Gastrocnemius medialis (tissue), 4 donors: ENCODE measurements around the gene PFKFB4.

Experiments
- POLR2A ChIP-seq, 2 donors: fragments of 450-650 bp; IDR thresholded peaks; one replicate each; pipeline ENCODE4 v1.6.1; 2017; ENCODE audit warnings: antibody characterized with exemption in 2 of 2, mild to moderate bottlenecking in 2 of 2, moderate library complexity in 2 of 2
- TF ChIP-seq, protein P1 (sequence below), 5 experiments: fragments of 450-650 bp in 3 of 5; fragments of 200-600 bp in 2 of 5; sonication (generic) in 2 of 5; IDR thresholded peaks in 4 of 5; conservative IDR thresholded peaks in 1 of 5; 1 replicate in 4 of 5; 2 replicates in 1 of 5; pipeline ENCODE4 v1.5.1; 2016 to 2019; ENCODE audit warnings: antibody characterized with exemption in 5 of 5, mild to moderate bottlenecking in 3 of 5, moderate library complexity in 3 of 5

DNA sequence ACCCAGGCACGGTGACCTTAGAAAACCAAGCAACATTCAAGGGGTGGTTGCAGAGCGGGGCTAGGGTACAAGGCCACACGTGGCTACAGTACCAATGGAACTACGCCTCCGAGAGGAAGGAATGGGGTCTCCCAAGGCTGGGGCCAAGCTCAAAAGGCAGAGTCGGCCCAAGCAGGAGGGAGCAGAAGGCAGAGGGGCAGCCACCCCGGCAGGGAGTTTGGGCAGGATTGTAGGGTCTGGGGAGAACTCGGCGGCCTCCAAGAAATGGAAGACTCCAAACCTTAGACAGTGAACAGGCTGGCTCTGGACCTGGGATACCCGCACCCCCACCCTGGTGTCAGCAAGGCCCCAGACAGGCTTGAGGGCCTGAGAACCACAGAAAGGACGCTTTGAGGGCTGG lies 81.4 kb downstream of the PFKFB4 start:
- TF ChIP-seq, protein P1, sequence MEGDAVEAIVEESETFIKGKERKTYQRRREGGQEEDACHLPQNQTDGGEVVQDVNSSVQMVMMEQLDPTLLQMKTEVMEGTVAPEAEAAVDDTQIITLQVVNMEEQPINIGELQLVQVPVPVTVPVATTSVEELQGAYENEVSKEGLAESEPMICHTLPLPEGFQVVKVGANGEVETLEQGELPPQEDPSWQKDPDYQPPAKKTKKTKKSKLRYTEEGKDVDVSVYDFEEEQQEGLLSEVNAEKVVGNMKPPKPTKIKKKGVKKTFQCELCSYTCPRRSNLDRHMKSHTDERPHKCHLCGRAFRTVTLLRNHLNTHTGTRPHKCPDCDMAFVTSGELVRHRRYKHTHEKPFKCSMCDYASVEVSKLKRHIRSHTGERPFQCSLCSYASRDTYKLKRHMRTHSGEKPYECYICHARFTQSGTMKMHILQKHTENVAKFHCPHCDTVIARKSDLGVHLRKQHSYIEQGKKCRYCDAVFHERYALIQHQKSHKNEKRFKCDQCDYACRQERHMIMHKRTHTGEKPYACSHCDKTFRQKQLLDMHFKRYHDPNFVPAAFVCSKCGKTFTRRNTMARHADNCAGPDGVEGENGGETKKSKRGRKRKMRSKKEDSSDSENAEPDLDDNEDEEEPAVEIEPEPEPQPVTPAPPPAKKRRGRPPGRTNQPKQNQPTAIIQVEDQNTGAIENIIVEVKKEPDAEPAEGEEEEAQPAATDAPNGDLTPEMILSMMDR (IDR thresholded peaks at IDR 0.05 in 4 of 5, conservative IDR thresholded peaks at IDR 0.05 in 1 of 5): no peak
- no peak for TF ChIP-seq POLR2A (IDR thresholded peaks at IDR 0.05)
